Hypothalamus (tissue), 51 donors: ENCODE results near the gene SLC15A5.
A peak's percentile ranks its signal among the peaks of the same experiment; 100 is the strongest.

Experiments
- DNase-seq, 51 donors: peaks; one replicate each; lab custom pipeline; 2025; lab: John Stamatoyannopoulos, UW

The SLC15A5 gene

GRCh38 chr12:16277585-16277984 is at the start of gene SLC15A5:
SLC15A5 (minus strand) TSS chr12:16277685; CDS start chr12:16277685, 0 bp downstream.
- DNase-seq: no peak

GRCh38 chr12:16325426-16325825 is 47.9 kb upstream of the SLC15A5 start:
- DNase-seq: no peak

GRCh38 chr12:16324772-16325171 is 47.3 kb upstream of the SLC15A5 start:
- no peak for DNase-seq

GRCh38 chr12:16324272-16324671 is 46.8 kb upstream of the SLC15A5 start:
- DNase-seq: no peak

- no peak for DNase-seq
These were observed 46.2 kb upstream of the SLC15A5 start for GRCh38 chr12:16323638-16324037.

GRCh38 chr12:16323010-16323409 is 45.5 kb upstream of the SLC15A5 start:
- DNase-seq: no peak

- no peak for DNase-seq
These were observed 33.4 kb upstream of the SLC15A5 start for GRCh38 chr12:16310934-16311333.

GRCh38 chr12:16307856-16308475 is 30.5 kb upstream of the SLC15A5 start:
- no peak for DNase-seq

- DNase-seq: no peak
These were observed 26.5 kb upstream of the SLC15A5 start for GRCh38 chr12:16303939-16304338.

- no peak for DNase-seq
These were observed 23.3 kb upstream of the SLC15A5 start for GRCh38 chr12:16300736-16301135.

GRCh38 chr12:16300122-16300521 is 22.6 kb upstream of the SLC15A5 start:
- no peak for DNase-seq

GRCh38 chr12:16299403-16299802 is 21.9 kb upstream of the SLC15A5 start:
- DNase-seq: no peak

- DNase-seq: no peak
These were observed 20.0 kb upstream of the SLC15A5 start for GRCh38 chr12:16297521-16297920.

- DNase-seq: no peak
These were observed 17.0 kb upstream of the SLC15A5 start for GRCh38 chr12:16294376-16294956.

- DNase-seq: no peak
These were observed 13.5 kb upstream of the SLC15A5 start for GRCh38 chr12:16291032-16291431.

GRCh38 chr12:16285586-16285985 is 8.1 kb upstream of the SLC15A5 start:
- no peak for DNase-seq

- DNase-seq: no peak
These were observed 5.5 kb upstream of the SLC15A5 start for GRCh38 chr12:16282978-16283377.

GRCh38 chr12:16282081-16282480 is 4.6 kb upstream of the SLC15A5 start:
- no peak for DNase-seq

- no peak for DNase-seq
These were observed 3.7 kb upstream of the SLC15A5 start for GRCh38 chr12:16281157-16281556.

- DNase-seq: peak in 1 of 51 donors; percentile 11
These were observed 5.3 kb downstream of the SLC15A5 start for GRCh38 chr12:16272222-16272621.

- DNase-seq: no peak
These were observed 6.4 kb downstream of the SLC15A5 start for GRCh38 chr12:16271062-16271461.

GRCh38 chr12:16269946-16270345 is 7.5 kb downstream of the SLC15A5 start:
- no peak for DNase-seq

GRCh38 chr12:16266085-16266484 is 11.4 kb downstream of the SLC15A5 start:
- DNase-seq: no peak
